DMS53 (cell line): Measurements from ENCODE around the gene TAL1.
A peak's percentile ranks its signal among the peaks of the same experiment; 100 is the strongest.

Experiments used
- DNase-seq: peaks from one replicate; lab custom pipeline; 2025; lab: John Stamatoyannopoulos, UW

The TAL1 gene

GRCh38 chr1:47188791-47189785 is 42.9 kb downstream of the TAL1 start:
- no peak for DNase-seq

GRCh38 chr1:47187926-47188250 is 44.1 kb downstream of the TAL1 start:
- DNase-seq = no peak

- DNase-seq = no peak
Observed at GRCh38 chr1:47187231-47187925, 44.6 kb downstream of the TAL1 start.

- DNase-seq = peak; percentile 44
Observed at GRCh38 chr1:47186267-47187185, 45.5 kb downstream of the TAL1 start.

- no peak for DNase-seq
Observed at GRCh38 chr1:47184822-47185677, 47.0 kb downstream of the TAL1 start.

GRCh38 chr1:47184090-47184821 is 47.8 kb downstream of the TAL1 start:
- DNase-seq = peak; percentile 95

- peak; percentile 36 for DNase-seq
Observed at GRCh38 chr1:47183308-47184089, 48.5 kb downstream of the TAL1 start.

- DNase-seq = no peak
Observed at GRCh38 chr1:47182676-47183235, 49.3 kb downstream of the TAL1 start.

- peak; percentile 40 for DNase-seq
Observed at GRCh38 chr1:47181955-47182675, 49.9 kb downstream of the TAL1 start.

- DNase-seq = no peak
Observed at GRCh38 chr1:47181095-47181954, 50.7 kb downstream of the TAL1 start.

GRCh38 chr1:47180603-47181094 is 51.4 kb downstream of the TAL1 start:
- peak; percentile 73 for DNase-seq

GRCh38 chr1:47179988-47180563 is 51.9 kb downstream of the TAL1 start:
- peak; percentile 73 for DNase-seq

- peak; percentile 100 for DNase-seq
Observed at GRCh38 chr1:47179017-47179987, 52.7 kb downstream of the TAL1 start.

GRCh38 chr1:47178654-47179016 is 53.4 kb downstream of the TAL1 start:
- no peak for DNase-seq

- DNase-seq = no peak
Observed at GRCh38 chr1:47178020-47178419, 54.0 kb downstream of the TAL1 start.
